Activated naive CD4-positive, alpha-beta T cell treated with anti-CD3 and anti-CD28 coated beads, Interleukin-2, amount 10 ng/mL, durations not matched to agents 7 days and 5 days (primary cell): Measurements from ENCODE around the gene RIOK1.
"Not testable (repeated sequence)": the region's sequence is repeated elsewhere in the genome, so short reads cannot be mapped to it uniquely, and the experiment has no call there.

ENCODE experiments used
- CTCF ChIA-PET: fragments of 350-600 bp; sonication (Branson Sonifier 250); formaldehyde crosslinking; loops from one replicate; lab custom pipeline; 2021; ENCODE audit warnings: antibody characterized with exemption; lab: Charles Lee
- DNase-seq: peaks from one replicate; pipeline ENCODE4 v3.0.0-alpha.2; 2020
- H3K27ac Mint-ChIP-seq: one replicate; pipeline ENCODE4 v1.8.0; 2021; ENCODE audit warnings: mild to moderate bottlenecking, moderate library complexity, mixed read lengths
- H3K27me3 Mint-ChIP-seq: one replicate; pipeline ENCODE4 v1.8.0; 2021; ENCODE audit warnings: mild to moderate bottlenecking, mixed read lengths
- H3K36me3 Mint-ChIP-seq: one replicate; pipeline ENCODE4 v1.8.0; 2021; ENCODE audit warnings: mixed read lengths
- H3K4me1 Mint-ChIP-seq: one replicate; pipeline ENCODE4 v1.8.0; 2021; ENCODE audit warnings: mixed read lengths
- H3K4me3 Mint-ChIP-seq: one replicate; pipeline ENCODE4 v1.8.0; 2021; ENCODE audit warnings: mild to moderate bottlenecking, moderate library complexity, mixed read lengths
- H3K9me3 Mint-ChIP-seq: one replicate; pipeline ENCODE4 v1.8.0; 2021; ENCODE audit warnings: mixed read lengths

Gene RIOK1

DNA sequence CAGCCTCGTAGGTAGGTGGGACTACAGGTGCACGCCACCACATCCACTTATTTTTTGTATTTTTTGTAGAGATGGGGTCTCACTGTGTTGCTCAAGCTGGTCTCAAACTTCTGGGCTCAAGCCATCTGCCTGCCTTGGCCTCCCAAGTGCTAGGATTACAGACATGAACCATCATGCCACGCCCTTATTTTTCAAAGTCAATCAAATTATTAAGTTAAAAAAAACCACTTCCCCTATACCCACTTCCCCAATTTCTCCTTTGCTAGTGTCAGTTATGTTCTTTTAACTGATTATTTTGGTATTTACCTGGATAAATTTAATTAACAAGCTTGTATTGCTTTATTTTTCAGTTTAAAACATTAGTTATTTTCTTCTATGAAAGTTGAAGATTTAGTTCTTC lies 49.6 kb downstream of the RIOK1 start:
- H3K36me3 Mint-ChIP-seq = no peaks in the 10 kb centered on the region
- peaks cover 6% of the 10 kb centered on the region for H3K9me3 Mint-ChIP-seq
- H3K4me1 Mint-ChIP-seq = peaks cover 24% of the 10 kb centered on the region
- DNase-seq = no peak
- CTCF ChIA-PET = no interaction called here
- H3K27ac Mint-ChIP-seq = no peak overlapping the region
- no peak overlapping the region for H3K4me3 Mint-ChIP-seq
- peaks cover 10% of the 10 kb centered on the region for H3K27me3 Mint-ChIP-seq

DNA sequence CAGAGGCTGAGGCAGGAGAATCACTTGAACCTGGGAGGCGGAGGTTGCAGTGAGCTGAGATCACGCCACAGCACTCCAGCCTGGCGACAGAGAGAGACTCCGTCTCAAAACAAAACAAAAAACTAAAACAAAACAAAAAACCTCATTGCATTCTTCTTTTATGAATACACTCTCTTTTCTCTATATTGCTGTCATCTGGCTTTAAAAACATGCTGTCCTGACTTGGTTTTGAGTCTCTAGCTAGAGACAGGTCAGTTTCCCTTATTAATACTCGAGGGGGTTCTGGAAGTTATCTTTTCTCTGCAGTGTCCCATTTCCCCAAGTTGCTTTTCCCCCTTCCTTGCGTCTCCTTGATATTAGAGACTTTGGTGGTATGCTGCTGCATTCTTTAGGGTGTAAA lies 50.9 kb downstream of the RIOK1 start:
- H3K4me1 Mint-ChIP-seq = peaks cover 24% of the 10 kb centered on the region
- CTCF ChIA-PET = no interaction called here
- H3K27me3 Mint-ChIP-seq = peaks cover 8% of the 10 kb centered on the region
- DNase-seq = no peak
- H3K27ac Mint-ChIP-seq = no peak overlapping the region
- no peak overlapping the region for H3K4me3 Mint-ChIP-seq
- H3K9me3 Mint-ChIP-seq = peaks cover 6% of the 10 kb centered on the region
- H3K36me3 Mint-ChIP-seq = no peaks in the 10 kb centered on the region

DNA sequence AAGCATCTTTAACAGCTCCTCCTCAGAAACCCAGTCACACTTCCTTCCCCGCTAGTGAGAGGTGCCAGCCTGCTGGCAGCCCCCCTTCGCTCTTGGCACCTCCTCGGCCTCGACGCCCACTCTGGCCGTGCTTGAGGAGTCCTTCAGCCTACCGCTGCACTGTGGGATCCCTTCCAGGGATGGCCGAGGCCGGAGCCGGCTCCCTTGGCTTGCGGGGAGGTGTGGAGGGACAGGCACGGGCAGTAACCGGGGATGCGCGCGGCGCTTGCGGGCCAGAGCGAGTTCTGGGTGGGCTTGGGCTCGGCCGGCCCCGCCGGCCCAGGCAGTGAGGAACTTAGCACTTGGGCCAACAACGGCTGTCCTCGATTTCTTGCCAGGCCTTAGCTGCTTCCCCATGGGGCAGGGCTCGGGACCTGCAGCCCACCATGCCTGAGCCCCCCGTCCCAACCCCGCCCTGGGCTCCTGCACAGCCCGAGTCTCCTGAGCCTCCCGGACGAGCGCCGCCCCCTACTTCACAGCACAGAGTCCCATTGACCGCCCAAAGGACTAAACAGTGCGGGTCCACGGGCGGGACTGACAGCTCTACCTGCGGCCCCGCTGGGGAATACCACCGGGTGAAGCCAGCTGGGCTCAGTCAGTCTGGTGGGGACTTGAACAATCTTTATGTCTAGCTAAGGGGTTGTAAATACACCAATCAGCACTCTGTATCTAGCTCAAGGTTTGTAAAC lies 51.6 kb downstream of the RIOK1 start:
- CTCF ChIA-PET = no interaction called here
- H3K27ac Mint-ChIP-seq = no peak overlapping the region
- no peak overlapping the region for H3K4me3 Mint-ChIP-seq
- no peak for DNase-seq
- H3K36me3 Mint-ChIP-seq = no peaks in the 10 kb centered on the region
- peaks cover 24% of the 10 kb centered on the region for H3K4me1 Mint-ChIP-seq
- H3K27me3 Mint-ChIP-seq = peaks cover 8% of the 10 kb centered on the region
- peaks cover 1% of the 10 kb centered on the region for H3K9me3 Mint-ChIP-seq

DNA sequence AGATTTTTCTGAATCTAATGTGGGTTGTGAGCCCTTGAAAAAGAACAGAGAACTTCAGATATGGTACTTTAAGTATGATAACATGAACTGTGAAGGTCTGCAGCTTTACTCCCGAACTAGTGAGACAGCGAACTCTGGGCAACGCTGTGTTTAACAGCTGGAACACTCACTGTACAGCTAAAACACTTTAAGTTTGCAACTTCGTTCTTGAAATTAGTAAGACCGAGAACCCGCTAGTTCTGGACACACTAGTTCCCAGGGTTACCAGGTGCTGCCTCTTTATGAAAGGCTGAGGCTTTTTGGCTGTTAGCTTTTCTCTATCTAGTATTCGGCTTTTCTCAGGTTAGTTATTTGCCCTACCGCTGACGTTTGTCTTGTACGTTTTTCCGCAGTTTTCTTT lies 52.9 kb downstream of the RIOK1 start:
- peaks cover 22% of the 10 kb centered on the region for H3K4me1 Mint-ChIP-seq
- H3K9me3 Mint-ChIP-seq = peaks cover 1% of the 10 kb centered on the region
- DNase-seq = no peak
- H3K36me3 Mint-ChIP-seq = no peaks in the 10 kb centered on the region
- H3K27me3 Mint-ChIP-seq = peaks cover 4% of the 10 kb centered on the region
- CTCF ChIA-PET = no interaction called here
- no peak overlapping the region for H3K27ac Mint-ChIP-seq
- no peak overlapping the region for H3K4me3 Mint-ChIP-seq

DNA sequence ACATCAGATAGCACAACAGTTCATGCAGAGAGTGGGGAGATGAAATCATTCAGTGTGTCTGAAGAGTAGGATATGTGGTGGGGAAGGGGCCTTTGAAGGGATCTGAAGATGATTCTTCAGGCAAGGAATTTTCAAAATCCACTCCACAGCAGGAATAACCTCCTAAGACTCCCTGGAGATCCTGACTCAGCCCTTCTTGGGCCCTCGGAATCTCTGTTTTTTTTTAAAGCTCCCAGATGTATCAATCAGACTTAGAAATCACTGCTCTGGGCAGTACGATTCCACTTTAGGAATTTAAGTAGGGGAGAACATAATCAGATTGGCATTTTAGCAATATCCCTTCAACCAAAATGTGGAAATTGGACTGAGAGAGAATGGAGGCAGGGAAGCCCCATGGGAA lies 55.5 kb downstream of the RIOK1 start:
- Mint-ChIP-seq H3K36me3 (no peaks in the 10 kb centered on the region), H3K9me3 (peaks cover 1% of the 10 kb centered on the region), H3K27ac (no peak overlapping the region), H3K4me1 (peaks cover 4% of the 10 kb centered on the region), H3K4me3 (no peak overlapping the region), H3K27me3 (peaks cover 8% of the 10 kb centered on the region)
- no peak for DNase-seq
- CTCF ChIA-PET = no interaction called here

DNA sequence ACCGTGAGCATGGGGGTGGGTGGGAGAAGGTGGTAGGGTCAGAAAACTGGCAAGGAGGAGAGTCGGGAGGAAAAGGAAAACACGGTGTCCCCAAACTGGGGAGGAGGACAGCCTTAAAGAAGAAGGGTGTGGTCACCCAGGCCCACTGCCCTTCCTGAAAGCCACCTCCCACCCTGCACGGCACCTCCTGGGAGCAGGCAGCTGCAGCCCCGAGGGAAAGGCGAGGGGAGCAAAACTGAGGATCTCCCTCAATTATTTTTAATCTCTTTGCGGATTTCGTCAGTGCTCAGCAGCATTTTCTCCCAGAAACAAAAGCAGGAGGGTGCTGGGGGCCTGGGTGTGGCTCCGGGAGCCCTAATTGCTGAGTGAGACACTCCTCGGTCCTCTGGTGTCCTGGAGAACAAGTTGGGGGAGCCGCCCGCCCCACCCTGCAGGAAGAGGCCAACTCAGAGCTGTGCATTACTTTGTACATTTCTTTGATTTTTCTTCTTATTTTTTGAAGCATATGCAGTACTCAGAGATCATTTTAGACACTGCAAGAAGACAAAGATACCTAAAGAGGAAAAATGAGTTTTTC lies 56.4 kb downstream of the RIOK1 start:
- no peak overlapping the region for H3K27ac Mint-ChIP-seq
- no peak for DNase-seq
- H3K36me3 Mint-ChIP-seq = no peaks in the 10 kb centered on the region
- peaks cover 12% of the 10 kb centered on the region for H3K27me3 Mint-ChIP-seq
- CTCF ChIA-PET = no interaction called here
- H3K9me3 Mint-ChIP-seq = peaks cover 1% of the 10 kb centered on the region
- H3K4me3 Mint-ChIP-seq = no peak overlapping the region
- no peaks in the 10 kb centered on the region for H3K4me1 Mint-ChIP-seq

DNA sequence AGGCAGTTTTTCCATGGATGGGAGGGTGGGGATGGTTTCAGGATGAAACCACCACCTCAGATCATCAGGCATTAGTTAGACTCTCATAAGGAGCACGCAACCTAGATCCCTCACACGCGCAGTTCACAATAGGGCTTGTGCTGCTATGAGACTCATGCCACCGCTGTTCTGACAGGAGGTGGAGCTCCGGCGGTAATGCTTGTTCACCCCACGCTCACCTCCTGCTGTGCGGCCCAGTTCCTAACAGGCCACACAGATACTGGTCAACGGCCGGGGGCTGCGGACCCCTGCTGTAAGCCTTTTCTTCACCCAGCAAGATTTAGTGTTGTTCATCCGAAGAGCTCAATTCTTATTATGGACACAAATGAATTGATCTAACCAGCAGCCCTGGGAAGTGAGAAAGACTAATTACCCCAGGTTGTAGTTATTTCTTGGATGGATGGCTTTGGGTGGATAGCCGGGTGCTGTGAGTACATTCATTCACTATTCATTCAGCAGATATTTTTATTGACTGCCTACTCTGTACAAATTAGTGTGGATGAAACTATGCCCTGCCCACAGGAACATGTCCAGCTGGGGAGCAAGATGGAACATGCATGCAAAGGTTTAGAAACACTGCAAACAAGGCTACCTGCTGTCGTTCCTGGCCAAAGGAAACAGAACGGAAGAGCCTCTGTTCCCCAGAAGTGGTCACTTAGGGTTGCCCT lies 57.2 kb downstream of the RIOK1 start:
- no peak overlapping the region for H3K4me3 Mint-ChIP-seq
- no peaks in the 10 kb centered on the region for H3K36me3 Mint-ChIP-seq
- CTCF ChIA-PET = no interaction called here
- H3K27ac Mint-ChIP-seq = no peak overlapping the region
- peaks cover 1% of the 10 kb centered on the region for H3K9me3 Mint-ChIP-seq
- H3K27me3 Mint-ChIP-seq = peaks cover 12% of the 10 kb centered on the region
- no peak for DNase-seq
- no peaks in the 10 kb centered on the region for H3K4me1 Mint-ChIP-seq

DNA sequence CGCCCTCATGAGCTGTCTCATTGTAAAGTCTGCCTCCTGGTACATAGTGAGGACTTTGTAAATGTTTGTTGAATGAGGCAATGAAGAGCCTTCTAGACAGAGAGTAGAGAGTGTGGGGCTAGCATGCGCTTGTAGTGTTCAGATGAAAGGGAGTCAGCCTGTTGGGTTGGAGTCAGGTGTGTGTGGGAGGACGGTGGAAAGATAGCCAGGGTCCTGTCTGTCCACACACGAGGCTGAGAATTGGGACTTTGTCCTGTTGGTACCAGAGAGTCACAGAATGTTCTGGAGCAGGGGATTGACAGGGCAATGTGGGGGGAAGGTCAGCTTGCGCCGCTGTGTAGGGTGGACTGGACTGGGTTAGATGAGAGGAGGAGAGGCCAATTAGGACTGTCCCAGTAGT lies 58.6 kb downstream of the RIOK1 start:
- H3K27me3 Mint-ChIP-seq = peaks cover 17% of the 10 kb centered on the region
- no peak overlapping the region for H3K4me3 Mint-ChIP-seq
- CTCF ChIA-PET = no interaction called here
- H3K4me1 Mint-ChIP-seq = no peaks in the 10 kb centered on the region
- DNase-seq = no peak
- H3K36me3 Mint-ChIP-seq = no peaks in the 10 kb centered on the region
- no peak overlapping the region for H3K27ac Mint-ChIP-seq
- no peaks in the 10 kb centered on the region for H3K9me3 Mint-ChIP-seq

DNA sequence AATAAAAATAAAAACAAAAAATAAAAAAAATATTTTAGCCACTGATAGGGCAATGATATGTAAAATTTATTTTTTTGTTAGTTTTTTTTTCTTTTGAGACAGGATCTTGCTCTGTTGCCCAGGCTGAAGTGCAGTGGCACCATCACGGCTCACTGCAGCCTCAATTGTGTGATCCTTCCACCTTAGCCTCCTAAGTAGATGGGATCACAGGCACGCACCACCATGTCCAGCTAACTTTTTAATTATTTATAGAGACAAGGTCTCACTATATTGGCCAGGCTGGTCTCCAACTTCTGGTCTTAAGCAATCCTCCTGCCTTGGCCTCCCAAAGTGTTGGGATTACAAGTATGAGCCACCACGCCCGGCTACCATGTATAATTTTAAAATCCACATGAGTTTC lies 59.4 kb downstream of the RIOK1 start:
- Mint-ChIP-seq H3K27me3 (peaks cover 17% of the 10 kb centered on the region), H3K27ac (no peak overlapping the region)

DNA sequence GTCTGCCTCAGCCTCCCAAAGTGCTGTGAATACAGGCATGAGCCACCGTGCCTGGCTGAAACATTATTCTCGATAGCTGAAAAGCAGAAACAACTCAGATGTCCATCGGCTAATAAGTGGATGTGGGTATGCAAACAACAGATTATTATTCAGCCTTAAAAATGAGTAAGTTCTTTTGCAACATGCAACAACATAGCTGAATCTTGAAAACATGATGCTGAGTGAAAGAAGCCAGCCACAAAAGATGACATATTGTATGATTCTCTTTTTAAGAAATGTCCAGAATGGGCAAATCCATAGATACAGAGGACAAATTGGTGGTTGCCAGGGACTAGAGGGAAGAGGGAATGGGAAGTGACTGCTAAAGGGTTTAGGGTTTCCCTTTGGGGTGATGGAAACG lies 61.7 kb downstream of the RIOK1 start:
- no peak for DNase-seq
- H3K9me3 Mint-ChIP-seq = no peaks in the 10 kb centered on the region
- H3K4me1 Mint-ChIP-seq = no peaks in the 10 kb centered on the region
- H3K4me3 Mint-ChIP-seq = no peak overlapping the region
- H3K27ac Mint-ChIP-seq = no peak overlapping the region
- no peaks in the 10 kb centered on the region for H3K36me3 Mint-ChIP-seq
- CTCF ChIA-PET = no interaction called here
- H3K27me3 Mint-ChIP-seq = peaks cover 13% of the 10 kb centered on the region

More for the DNA sequence above, 59.4 kb downstream of the RIOK1 start:
- CTCF ChIA-PET = no interaction called here
- no peak for DNase-seq
- no peak overlapping the region for H3K4me3 Mint-ChIP-seq
- no peaks in the 10 kb centered on the region for H3K9me3 Mint-ChIP-seq
- H3K36me3 Mint-ChIP-seq = no peaks in the 10 kb centered on the region
- H3K4me1 Mint-ChIP-seq = no peaks in the 10 kb centered on the region

DNA sequence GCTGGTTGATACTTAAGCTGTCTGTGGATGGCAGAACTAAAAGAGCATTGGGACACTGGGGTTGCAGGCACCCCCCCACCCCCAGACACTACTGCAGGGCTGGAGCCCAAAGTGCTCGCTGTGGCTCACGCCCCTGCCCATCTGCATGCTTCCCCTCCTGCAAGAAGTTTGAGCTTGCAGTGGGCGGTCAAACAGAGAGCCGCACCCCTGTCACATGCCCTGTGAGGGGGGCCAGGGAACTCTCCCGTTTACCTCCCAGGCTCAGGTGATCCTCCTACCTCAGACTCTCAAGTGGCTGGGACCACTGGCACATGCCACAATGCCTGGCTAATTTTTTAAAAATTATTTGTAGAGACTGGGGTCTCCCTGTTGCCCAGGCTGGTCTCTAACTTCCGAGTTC lies 63.3 kb downstream of the RIOK1 start:
- no peaks in the 10 kb centered on the region for H3K4me1 Mint-ChIP-seq
- H3K4me3 Mint-ChIP-seq = no peak overlapping the region
- CTCF ChIA-PET = no interaction called here
- H3K36me3 Mint-ChIP-seq = no peaks in the 10 kb centered on the region
- H3K27ac Mint-ChIP-seq = no peak overlapping the region
- peaks cover 7% of the 10 kb centered on the region for H3K9me3 Mint-ChIP-seq
- DNase-seq = no peak
- peaks cover 13% of the 10 kb centered on the region for H3K27me3 Mint-ChIP-seq

DNA sequence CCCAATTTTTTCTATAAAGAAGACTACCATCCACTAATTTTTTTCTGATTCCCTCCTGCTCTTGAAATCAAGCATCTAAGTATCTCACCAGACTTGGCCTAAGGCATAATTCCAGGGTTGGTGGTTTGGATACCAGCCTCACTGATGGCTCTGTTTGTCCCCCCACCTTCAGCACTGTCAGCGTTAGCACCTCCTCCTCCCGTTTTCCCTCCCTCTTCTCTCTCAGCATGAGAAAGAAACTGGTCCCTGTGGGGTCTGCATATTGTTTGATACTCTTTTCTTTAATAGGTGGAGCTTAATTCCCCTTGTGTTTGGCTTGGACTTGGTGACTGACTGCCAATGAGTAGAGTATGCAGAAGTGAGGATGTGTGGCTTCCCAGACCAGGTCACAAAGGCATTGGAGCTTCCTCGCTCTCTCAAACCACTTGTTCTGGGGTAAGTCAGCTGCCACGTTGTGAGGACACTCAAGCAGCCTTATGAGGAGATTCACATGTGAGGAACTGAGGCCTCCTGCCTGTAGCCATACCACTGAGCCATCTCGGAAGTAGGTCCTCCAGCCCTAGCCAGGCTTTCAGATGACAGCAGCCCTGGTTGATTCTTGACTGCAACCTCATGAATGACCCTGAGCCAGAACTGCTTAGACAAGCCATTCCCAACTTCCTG lies 65.2 kb downstream of the RIOK1 start:
- H3K9me3 Mint-ChIP-seq = peaks cover 7% of the 10 kb centered on the region
- H3K27ac Mint-ChIP-seq = peak overlapping the region; percentile 33
- CTCF ChIA-PET = interaction anchor here (1.3 kb wide), 1 partner anchor 13 kb away, joined by 4 read pairs; no protein-coding TSS in a partner anchor
- no peak overlapping the region for H3K4me3 Mint-ChIP-seq
- H3K27me3 Mint-ChIP-seq = peaks cover 10% of the 10 kb centered on the region
- H3K4me1 Mint-ChIP-seq = no peaks in the 10 kb centered on the region
- no peak for DNase-seq
- H3K36me3 Mint-ChIP-seq = no peaks in the 10 kb centered on the region

DNA sequence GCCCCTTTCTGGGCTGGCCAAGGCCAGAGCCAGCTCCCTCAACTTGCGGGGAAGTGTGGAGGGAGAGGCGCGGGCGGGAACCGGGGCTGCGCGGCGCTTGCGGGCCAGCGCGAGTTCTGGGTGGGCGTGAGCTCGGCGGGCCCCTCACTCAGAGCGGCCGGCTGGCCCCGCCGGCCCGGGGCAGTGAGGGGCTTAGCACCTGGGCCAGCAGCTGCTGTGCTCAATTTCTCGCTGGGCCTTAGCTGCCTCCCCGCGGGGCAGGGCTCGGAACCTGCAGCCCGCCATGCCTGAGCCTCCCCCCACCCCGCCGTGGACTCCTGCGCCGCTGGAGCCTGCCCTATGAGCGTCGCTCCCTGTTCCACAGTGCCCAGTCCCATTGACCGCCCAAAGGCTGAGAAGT lies 66.7 kb downstream of the RIOK1 start:
- H3K27ac Mint-ChIP-seq, DNase-seq, H3K36me3 Mint-ChIP-seq, H3K4me1 Mint-ChIP-seq, H3K9me3 Mint-ChIP-seq, CTCF ChIA-PET, H3K27me3 Mint-ChIP-seq, H3K4me3 Mint-ChIP-seq: not testable (repeated sequence)

DNA sequence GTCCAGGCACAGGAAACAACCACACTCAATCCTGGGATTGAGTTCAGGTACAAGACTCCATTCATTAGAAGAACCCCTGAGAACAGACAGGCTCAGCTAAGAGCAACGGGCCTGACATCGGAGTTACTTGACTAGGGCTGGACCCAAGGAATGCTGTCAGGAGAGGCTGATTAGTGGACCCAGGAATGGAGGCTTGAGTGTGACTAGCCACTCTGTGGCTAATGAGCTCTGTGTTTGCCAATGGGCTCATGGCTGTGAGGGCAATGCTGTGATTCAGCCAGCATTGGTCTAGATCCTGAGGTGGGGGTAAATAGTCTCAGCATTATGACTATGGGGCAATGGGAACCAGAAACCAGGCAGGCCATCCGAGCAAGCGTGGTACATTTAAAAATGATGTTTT lies 71.8 kb downstream of the RIOK1 start:
- DNase-seq = no peak
- H3K9me3 Mint-ChIP-seq = peaks cover 7% of the 10 kb centered on the region
- H3K4me1 Mint-ChIP-seq = no peaks in the 10 kb centered on the region
- H3K36me3 Mint-ChIP-seq = no peaks in the 10 kb centered on the region
- CTCF ChIA-PET = no interaction called here
- H3K4me3 Mint-ChIP-seq = no peak overlapping the region
- H3K27ac Mint-ChIP-seq = no peak overlapping the region
- peaks cover 4% of the 10 kb centered on the region for H3K27me3 Mint-ChIP-seq
